GM04504 (cell line): Measurements from ENCODE around the gene ADARB2.

ENCODE experiments used
- DNase-seq: peaks from one replicate; pipeline ENCODE4 v3.0.0-alpha.2; 2012; ENCODE audit warnings: low read depth

ADARB2 gene

DNA sequence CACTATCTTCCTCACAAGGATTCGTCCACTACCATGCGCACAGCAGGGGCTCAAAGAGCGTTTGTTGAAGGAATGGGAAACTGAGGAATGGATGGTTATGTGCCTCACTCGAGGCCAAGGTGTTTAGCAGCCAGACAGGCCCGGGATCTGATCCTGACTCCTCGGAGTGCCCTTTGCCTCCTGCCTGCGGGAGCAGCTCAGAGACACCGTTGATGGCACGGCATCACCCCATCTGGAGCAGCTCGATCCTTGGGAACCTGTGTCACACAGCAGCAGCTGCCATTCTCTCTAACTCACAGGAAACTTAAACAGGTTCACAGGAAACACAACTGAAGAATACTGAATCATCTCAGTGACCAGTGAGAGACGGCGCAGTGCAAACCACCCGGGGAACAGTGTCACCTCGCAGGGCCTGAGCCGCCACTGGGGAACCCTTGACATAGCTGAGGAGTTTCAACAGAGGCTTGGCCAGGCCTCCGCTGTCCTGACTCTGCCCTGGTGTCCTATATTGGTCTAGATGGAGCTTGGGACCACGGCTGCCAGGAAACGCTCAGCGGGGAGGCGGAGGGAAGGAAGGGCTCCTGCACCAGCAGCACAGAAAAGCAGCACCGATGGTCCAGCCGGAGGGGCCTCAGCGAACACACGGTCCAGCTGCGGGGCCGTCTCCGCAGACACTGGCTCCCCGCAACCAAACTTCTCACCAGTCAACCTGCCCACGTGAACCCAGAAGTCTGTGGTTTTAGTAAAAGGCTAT is 169.4 kb downstream of the ADARB2 start:
- DNase-seq = no peak

DNA sequence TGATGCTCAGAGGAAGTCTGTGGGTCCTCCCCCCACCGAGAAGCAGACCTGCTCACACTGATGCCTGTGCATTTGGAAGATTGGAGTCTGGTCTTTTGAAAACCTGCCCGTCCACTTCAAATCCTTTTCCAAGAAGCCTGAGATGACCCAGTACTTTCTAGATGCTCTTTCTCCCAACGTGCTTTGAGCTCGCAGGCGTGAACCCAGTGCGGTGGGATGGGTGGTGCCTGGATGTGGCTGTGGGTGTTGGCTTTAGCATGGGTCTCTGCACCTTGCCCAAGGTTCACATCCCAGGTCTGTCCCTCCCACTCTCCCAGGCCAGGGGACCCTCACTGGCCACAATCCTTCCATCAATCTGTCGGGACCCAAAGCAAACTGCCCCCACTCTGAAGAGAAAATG is 170.2 kb downstream of the ADARB2 start:
- DNase-seq = no peak

DNA sequence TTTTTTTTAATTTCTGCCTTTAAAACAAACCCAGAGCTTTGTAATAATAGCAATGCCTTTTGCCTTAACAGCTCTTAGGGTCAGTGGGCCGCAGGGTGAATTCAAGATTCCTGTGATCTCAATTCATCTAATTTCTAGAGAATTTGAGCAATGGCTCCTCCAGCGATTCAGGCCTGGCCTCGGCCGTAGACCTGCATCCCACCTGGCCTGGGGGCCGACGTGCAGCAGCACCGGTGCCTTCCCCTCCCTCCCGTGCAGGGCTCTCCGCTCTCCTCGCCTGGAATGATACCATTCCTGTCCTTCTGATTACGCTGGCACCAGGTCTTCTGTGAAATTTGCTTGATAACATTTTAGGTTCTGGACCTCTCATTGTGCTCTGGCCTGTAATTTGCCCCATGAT is 172.5 kb downstream of the ADARB2 start:
- DNase-seq = no peak

- no peak for DNase-seq
These were observed 174.3 kb downstream of the ADARB2 start for GRCh38 chr10:1563028-1563427.

DNA sequence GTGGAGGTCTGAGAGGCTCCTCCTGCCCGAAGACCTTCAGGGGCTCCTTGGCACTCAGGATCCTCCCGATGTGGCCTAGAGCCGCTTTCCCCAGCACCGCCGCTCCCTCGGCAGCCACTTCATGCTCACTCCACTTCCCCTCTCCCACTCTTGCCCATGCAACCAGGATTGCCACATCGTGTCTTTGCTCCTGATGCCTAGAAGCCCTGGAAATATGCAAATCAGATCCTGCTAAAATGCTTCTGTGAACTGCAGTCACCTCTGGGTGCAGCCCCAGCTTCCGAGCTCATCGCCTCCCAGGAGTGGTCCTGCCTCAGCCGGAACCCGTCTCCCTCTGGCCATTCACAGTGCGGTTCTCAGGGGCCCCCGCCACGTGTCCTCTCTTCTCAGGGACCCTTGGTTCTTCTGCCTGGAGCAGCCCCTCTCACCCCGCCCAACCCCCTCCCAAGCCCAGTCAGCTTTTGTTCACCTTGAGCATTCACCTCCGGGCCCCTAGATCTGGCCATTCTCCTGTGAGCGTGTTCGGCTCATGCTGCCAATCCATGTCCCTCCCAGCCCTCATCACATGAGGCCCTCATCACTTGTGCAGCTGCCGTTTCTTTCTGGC is 175.5 kb downstream of the ADARB2 start:
- no peak for DNase-seq

DNA sequence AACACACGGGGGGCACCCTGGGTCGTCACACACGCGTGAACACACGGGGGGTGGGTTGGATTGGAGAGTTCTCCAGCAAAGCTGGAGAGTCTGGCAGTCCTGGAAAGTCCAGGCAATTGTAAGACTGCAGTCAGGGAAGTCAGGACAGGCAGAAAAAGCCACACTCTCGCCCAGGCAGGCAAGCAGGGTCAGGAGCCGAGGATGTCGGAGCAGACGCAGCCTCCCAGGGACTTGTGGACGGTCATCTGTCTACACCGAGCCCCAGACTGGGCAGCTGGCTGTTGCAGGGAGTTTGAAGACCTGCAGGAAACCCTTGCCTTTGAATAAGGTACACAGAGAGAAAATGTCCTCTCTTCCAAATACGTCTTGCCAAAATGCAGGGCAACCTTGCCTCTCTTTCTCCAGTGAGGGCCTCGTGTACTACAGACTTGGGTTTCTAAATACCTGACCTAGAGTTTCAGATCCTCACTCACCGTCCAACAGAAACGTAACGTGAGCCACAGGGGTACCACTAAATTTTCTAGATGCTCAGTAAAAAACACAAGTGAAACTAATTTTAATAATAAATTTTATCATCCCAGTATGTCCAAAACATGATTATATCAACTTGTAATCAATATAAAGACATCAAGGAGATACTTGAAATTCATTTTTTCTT is 176.7 kb downstream of the ADARB2 start:
- DNase-seq = no peak

DNA sequence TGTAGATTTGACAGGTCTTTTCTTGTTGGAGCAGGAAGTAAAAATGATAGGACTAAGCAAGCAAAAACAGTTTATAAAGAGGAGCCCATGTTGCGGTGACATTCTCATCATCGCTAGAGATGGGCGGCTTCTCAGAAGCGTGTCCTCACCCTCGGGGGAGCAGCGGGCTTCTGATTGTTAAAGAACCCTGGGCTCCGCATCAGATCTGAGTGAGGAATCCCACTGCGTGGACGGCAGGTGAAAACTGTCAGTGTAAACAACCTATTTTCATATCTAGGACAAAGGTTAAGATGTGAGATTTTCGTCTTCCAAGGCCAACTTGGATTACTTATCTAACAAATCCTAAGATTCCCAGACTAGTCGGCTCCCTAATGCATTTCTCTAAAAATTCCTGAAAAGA is 177.6 kb downstream of the ADARB2 start:
- DNase-seq = no peak

- DNase-seq = no peak
These were observed 178.0 kb downstream of the ADARB2 start for GRCh38 chr10:1559311-1559710.

DNA sequence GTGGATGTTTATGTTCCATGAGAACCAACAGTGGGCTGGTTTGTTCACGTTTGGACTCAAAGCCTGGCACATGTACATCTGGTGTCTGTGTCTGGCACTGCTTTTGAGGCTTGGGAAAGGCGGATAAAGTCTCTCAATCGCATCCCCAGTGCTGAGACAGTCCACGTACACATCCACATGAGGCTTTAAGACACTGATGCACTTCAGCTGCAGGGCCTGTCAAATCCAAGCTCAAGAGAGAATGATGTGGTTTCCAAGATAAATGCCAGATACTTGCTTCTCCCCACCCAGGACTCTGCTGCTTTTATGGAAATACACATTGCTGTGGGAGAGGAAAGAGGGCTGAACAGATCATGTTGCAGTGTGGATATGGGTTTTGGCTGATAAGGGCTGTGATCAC is 178.4 kb downstream of the ADARB2 start:
- no peak for DNase-seq

GRCh38 chr10:1557081-1557480 is 180.2 kb downstream of the ADARB2 start:
- DNase-seq = no peak

GRCh38 chr10:1556496-1556895 is 180.8 kb downstream of the ADARB2 start:
- no peak for DNase-seq

DNA sequence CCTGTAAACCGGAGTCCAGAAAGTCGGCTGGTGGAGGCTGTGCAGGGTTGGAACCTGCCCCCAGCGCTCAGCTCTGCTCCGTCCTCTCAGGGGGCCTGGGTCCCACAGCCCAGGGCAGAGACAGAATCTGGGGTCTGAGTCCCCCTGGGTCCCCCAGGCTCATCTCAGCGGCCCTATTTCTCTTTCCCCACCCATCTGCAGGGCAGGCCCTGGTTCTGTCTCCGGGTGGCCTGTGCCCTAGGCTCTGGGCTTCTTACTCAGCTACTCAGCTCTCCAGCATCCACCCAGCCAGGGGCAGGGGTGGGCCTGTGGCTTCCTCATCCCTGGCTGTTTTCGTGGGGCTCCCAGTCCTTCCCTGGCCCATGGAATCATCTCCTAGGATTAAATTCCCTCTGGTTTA is 183.4 kb downstream of the ADARB2 start:
- DNase-seq = no peak

DNA sequence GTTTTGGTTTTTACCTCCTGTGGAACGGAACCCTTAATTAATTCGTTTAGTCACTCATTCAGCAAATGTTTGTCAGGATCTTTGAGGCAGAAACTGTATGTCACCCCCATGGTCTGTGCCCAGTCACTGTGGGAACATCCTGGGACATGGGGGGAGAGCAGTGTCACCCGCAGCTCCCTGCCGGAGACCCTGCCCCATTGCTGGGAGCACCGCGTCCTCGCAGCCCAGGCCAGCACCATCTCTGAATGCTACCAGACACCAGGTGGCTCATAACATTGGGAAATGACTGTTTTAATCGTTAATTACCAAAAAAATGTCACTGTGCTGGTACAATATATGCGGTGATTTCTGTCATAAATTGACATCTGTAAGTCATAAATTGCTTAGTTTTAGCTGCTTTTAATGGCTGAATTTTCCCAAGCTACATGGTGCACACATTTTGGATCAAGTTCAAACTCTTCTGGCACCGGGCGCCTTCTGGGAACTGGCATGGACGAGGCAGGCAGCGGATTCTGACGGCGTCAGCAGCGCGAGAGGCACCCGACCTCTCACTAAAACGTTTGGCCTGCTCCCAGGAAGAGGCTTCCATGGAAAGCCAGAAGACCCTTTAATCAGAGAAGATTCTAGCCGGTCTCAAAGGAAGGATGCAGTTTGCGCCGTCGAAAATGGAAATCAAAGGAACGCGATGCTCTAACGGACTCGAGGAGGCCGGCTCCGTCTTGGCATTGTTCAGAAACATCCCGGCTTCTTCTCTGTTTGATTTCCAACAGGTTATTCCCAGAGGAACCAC is 184.2 kb downstream of the ADARB2 start:
- DNase-seq = no peak

DNA sequence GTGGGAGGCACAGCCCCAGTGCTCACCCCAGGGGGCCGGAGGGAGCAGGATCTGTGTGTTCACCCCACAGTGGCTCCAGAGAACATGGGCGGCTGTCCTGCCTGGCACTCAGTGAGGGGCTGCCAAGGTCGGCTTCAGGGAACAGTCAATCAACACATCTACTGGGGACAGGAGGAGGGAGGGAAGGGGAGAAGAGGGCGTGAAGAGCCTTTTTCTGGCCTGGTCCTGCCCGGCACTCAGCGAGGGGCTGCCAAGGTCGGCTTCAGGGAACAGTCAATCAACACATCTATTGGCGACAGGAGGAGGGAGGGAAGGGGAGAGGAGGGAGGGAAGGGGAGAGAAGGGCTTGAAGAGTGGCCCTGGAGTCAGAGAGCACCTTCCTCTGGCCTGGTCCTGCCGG is 184.9 kb downstream of the ADARB2 start:
- DNase-seq = no peak

GRCh38 chr10:1551636-1552338 is 185.5 kb downstream of the ADARB2 start:
- DNase-seq = no peak

DNA sequence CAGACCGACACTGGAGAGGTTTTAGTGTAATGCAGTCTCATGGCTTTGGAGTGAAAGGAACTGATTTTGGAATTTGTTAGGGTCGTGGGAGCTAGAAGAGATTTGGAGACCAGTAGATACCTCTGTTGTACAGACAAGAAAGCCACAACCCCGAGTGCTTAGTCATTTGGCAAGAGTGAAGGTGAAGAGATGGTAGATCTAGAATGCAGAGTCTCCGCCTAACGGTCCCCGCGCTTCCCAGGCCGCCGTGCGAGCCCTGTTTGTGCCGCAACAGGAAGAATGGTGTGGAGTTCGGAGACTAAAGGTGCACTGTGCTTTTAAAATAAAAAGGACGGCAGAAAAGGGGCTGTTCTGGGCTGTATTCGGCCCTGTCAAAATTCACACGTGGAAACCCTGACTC is 186.7 kb downstream of the ADARB2 start:
- DNase-seq = no peak

GRCh38 chr10:1550291-1550595 is 187.1 kb downstream of the ADARB2 start:
- DNase-seq = no peak

- DNase-seq = no peak
These were observed 187.6 kb downstream of the ADARB2 start for GRCh38 chr10:1549591-1550290.

DNA sequence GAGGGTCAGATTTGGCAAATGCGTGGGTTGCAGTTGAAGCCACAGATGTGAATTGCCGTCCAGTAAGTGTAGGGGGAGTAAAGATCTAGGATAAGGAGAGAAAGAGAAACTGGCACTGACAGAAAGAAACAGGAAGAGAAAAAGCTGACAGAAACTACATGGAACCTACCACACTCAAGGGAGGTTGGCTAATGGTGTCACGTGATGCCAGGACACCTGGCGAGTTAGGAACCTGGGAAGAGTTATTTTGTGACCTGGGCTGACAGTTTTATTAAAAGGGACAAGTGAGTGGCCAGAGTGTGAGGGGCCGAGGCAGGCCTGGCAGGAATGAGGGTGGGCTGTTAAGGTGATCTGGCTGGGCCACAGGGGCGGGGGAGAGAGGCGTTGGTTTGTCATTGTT is 188.7 kb downstream of the ADARB2 start:
- no peak for DNase-seq

GRCh38 chr10:1548146-1548545 is 189.2 kb downstream of the ADARB2 start:
- no peak for DNase-seq

GRCh38 chr10:1546431-1547110 is 190.8 kb downstream of the ADARB2 start:
- no peak for DNase-seq
